Measurements from ENCODE around the gene TMEM95.

Gene TMEM95

GRCh38 chr17:7314719-7315569 lies 40.0 kb upstream of the TMEM95 start, which contains the start of gene GPS2 (continued):
- TF ChIP-seq ZSCAN5A (tag by site-specific recombination; IDR thresholded peaks at IDR 0.05) (0 out of 2 replicates have a peak, but pooled peaks have one; percentile 51), ZFP37 (tag by site-specific recombination; IDR thresholded peaks at IDR 0.05) (peak; percentile 50; the same call in 1 of the 2 replicates), ZNF701 (tag by site-specific recombination; IDR thresholded peaks at IDR 0.05) (no peak), ZNF433 (tag by site-specific recombination; IDR thresholded peaks at IDR 0.05; ENCODE audit: low read depth) (no peak), ZNF76 (tag by site-specific recombination; IDR thresholded peaks at IDR 0.05; ENCODE audit: borderline replicate concordance, low read depth) (peak; percentile 62; the same call in 1 of the 2 replicates), ZNF544 (tag by site-specific recombination; IDR thresholded peaks at IDR 0.05) (no peak), HIC1 (tag by site-specific recombination; IDR thresholded peaks at IDR 0.05) (peak; percentile 34; the same call in 1 of the 2 replicates), ZSCAN18 (tag by site-specific recombination; IDR thresholded peaks at IDR 0.05) (no peak), ZBTB20 (tag by site-specific recombination; IDR thresholded peaks at IDR 0.05) (peak; percentile 44; the same call in 1 of the 2 replicates), ZNF19 (tag by site-specific recombination; IDR thresholded peaks at IDR 0.05; ENCODE audit: low read depth) (no peak), HOXD13 (CRISPR knock-in tag; IDR thresholded peaks at IDR 0.05; ENCODE audit: borderline replicate concordance) (no peak), ZBTB11 (tag by site-specific recombination; conservative IDR thresholded peaks at IDR 0.05; ENCODE audit: low read depth) (peak; percentile 95), PRDM1 (tag by site-specific recombination; IDR thresholded peaks at IDR 0.05) (no peak), ZNF302 (tag by site-specific recombination; IDR thresholded peaks at IDR 0.05; ENCODE audit: low read depth) (no peak), ZBTB44 (tag by site-specific recombination; IDR thresholded peaks at IDR 0.05) (no peak), ZNF324 (tag by site-specific recombination; IDR thresholded peaks at IDR 0.05) (no peak), ZFP69B (tag by site-specific recombination; IDR thresholded peaks at IDR 0.05) (peak; percentile 73; the same call in 1 of the 2 replicates), MYNN (tag by site-specific recombination; IDR thresholded peaks at IDR 0.05; ENCODE audit: borderline replicate concordance) (no peak), ZNF561 (tag by site-specific recombination; IDR thresholded peaks at IDR 0.05; ENCODE audit: borderline replicate concordance) (peak; percentile 59; the same call in 1 of the 2 replicates), ZNF560 (tag by site-specific recombination; IDR thresholded peaks at IDR 0.05; ENCODE audit: borderline replicate concordance) (no peak), ZSCAN30 (tag by site-specific recombination; IDR thresholded peaks at IDR 0.05) (peak; percentile 61; the same call in 1 of the 2 replicates), ZNF488 (tag by site-specific recombination; IDR thresholded peaks at IDR 0.05) (no peak), ZNF792 (tag by site-specific recombination; IDR thresholded peaks at IDR 0.05) (no peak), YY1 (tag by site-specific recombination; IDR thresholded peaks at IDR 0.05) (peak; percentile 58), ZNF354C (tag by site-specific recombination; IDR thresholded peaks at IDR 0.05; ENCODE audit: borderline replicate concordance, low read depth) (no peak), FEZF1 (tag by site-specific recombination; IDR thresholded peaks at IDR 0.05) (no peak), ZNF514 (tag by site-specific recombination; IDR thresholded peaks at IDR 0.05) (no peak)
